SK-N-SH (cell line): ENCODE results near the gene THEM5. TPM values are rescaled to one million over a fixed set of nuclear protein-coding genes. Genes with fewer than 3 reads are reported as not detected.
A peak's percentile ranks its signal among the peaks of the same experiment; 100 is the strongest.

Experiments
- CTCF ChIA-PET: fragments of 300-600, 350-600 bp; formaldehyde crosslinking; extraction: SDS; loops from one replicate; lab custom pipeline; 2021; lab: Yijun Ruan, JAX
- POLR2A ChIA-PET: fragments of 350-600 bp; sonication (Branson Sonifier 250); formaldehyde crosslinking; extraction: SDS; loops from one replicate; lab custom pipeline; 2020; ENCODE audit warnings: antibody characterized with exemption, inconsistent platforms; lab: Yijun Ruan, JAX
- DNase-seq: peaks from one replicate; pipeline ENCODE4 v3.0.0; 2012
- H2AFZ ChIP-seq: fragments of 200-600 bp; sonication (generic); 2 replicates; pipeline ENCODE4 v1.8.1; 2016; ENCODE audit warnings: antibody characterized with exemption, mild to moderate bottlenecking, low read depth
- H3F3A ChIP-seq: fragments of 200-600 bp; sonication (generic); replicated peaks from 2 replicates; pipeline ENCODE3; 2016; ENCODE audit warnings: antibody characterized with exemption, mild to moderate bottlenecking; ENCODE audit not compliant: insufficient read depth
- H3K27ac ChIP-seq, 2 experiments: fragments of 200-500 bp in 1 of 2; fragments of 200-600 bp in 1 of 2; sonication (Bioruptor generic) in 1 of 2; sonication (generic), shearing (Covaris generic) in 1 of 2; 2 replicates each; pipeline versions ENCODE4 v1.5.1 to v1.6.1; 2014 to 2016; ENCODE audit warnings: low read depth in 2 of 2, inconsistent platforms in 1 of 2, low read length in 1 of 2, mild to moderate bottlenecking in 1 of 2, mixed read lengths in 1 of 2
- H3K27me3 ChIP-seq: fragments of 200-600 bp; sonication (generic), shearing (Covaris generic); 2 replicates; pipeline ENCODE4 v1.6.1; 2016; ENCODE audit warnings: mixed run types; ENCODE audit not compliant: insufficient read depth
- H3K36me3 ChIP-seq, 2 experiments: fragments of 200-500 bp in 1 of 2; fragments of 200-600 bp in 1 of 2; sonication (Bioruptor generic) in 1 of 2; sonication (generic) in 1 of 2; replicated peaks in 1 of 2; 2 replicates each; pipeline versions ENCODE3 to v1.5.1; 2014 to 2016; ENCODE audit warnings: low read length in 1 of 2, mild to moderate bottlenecking in 1 of 2; ENCODE audit not compliant: insufficient read depth in 2 of 2, control insufficient read depth in 1 of 2
- H3K4me1 ChIP-seq, 2 experiments: fragments of 200-500 bp in 1 of 2; fragments of 200-600 bp in 1 of 2; sonication (Bioruptor generic) in 1 of 2; sonication (generic), shearing (Covaris generic) in 1 of 2; 2 replicates each; pipeline versions ENCODE4 v1.5.1 to v1.6.1; 2014 to 2016; ENCODE audit warnings: low read depth in 1 of 2, low read length in 1 of 2, mixed run types in 1 of 2; ENCODE audit not compliant: insufficient read depth in 2 of 2, control insufficient read depth in 1 of 2
- H3K4me2 ChIP-seq: fragments of 200-600 bp; sonication (generic), shearing (Covaris generic); 2 replicates; pipeline ENCODE4 v1.6.1; 2017; ENCODE audit warnings: mixed run types
- H3K4me3 ChIP-seq, 2 experiments: fragments of 200-500 bp in 1 of 2; fragments of 200-600 bp in 1 of 2; sonication (Bioruptor generic) in 1 of 2; sonication (generic), shearing (Covaris generic) in 1 of 2; 2 replicates each; pipeline versions ENCODE4 v1.5.1 to v1.8.1; 2014 to 2016; ENCODE audit warnings: low read depth in 2 of 2, inconsistent platforms in 1 of 2, low read length in 1 of 2, mild to moderate bottlenecking in 1 of 2, mixed read lengths in 1 of 2, moderate library complexity in 1 of 2
- H3K79me2 ChIP-seq: fragments of 200-600 bp; sonication (generic); 2 replicates; pipeline ENCODE4 v1.8.1; 2017; ENCODE audit warnings: mild to moderate bottlenecking; ENCODE audit not compliant: insufficient read depth
- H3K9ac ChIP-seq: fragments of 200-600 bp; sonication (generic); 2 replicates; pipeline ENCODE4 v1.6.1; 2017; ENCODE audit warnings: mixed run types
- H3K9me2 ChIP-seq: fragments of 200-600 bp; sonication (generic); 2 replicates; pipeline ENCODE4 v1.6.1; 2017; ENCODE audit warnings: mixed run types
- H3K9me3 ChIP-seq: fragments of 200-600 bp; sonication (generic); 2 replicates; pipeline ENCODE4 v1.6.1; 2017; ENCODE audit warnings: mixed run types, mild to moderate bottlenecking, moderate library complexity
- H4K20me1 ChIP-seq: fragments of 200-600 bp; sonication (generic); 2 replicates; pipeline ENCODE4 v1.6.1; 2017; ENCODE audit warnings: mild to moderate bottlenecking, mixed run types; ENCODE audit not compliant: insufficient read depth
- EP300 ChIP-seq, 2 experiments: IDR thresholded peaks; 2 replicates each; pipeline versions ENCODE4 v1.4.0 to v1.6.1; 2012; ENCODE audit warnings: borderline replicate concordance in 1 of 2, low read depth in 1 of 2, low read length in 1 of 2
- EZH2phosphoT487 ChIP-seq: fragments of 200-600 bp; sonication (generic); IDR thresholded peaks from 2 replicates; pipeline ENCODE4 v1.6.1; 2017; ENCODE audit warnings: low read depth, mixed run types, mild to moderate bottlenecking, antibody characterized with exemption, moderate library complexity, borderline replicate concordance
- FOSL2 ChIP-seq: IDR thresholded peaks from 2 replicates; pipeline ENCODE4 v1.4.0; 2012; ENCODE audit warnings: low read depth, mild to moderate bottlenecking, moderate library complexity, borderline replicate concordance
- FOXJ3 ChIP-seq: sonication (generic); formaldehyde crosslinking; IDR thresholded peaks from 2 replicates; pipeline ENCODE4 v1.5.1; 2020; ENCODE audit warnings: mild to moderate bottlenecking, missing genetic modification reagents
- GABPA ChIP-seq: IDR thresholded peaks from 2 replicates; pipeline ENCODE4 v1.4.0; 2012; ENCODE audit warnings: low read depth, mild to moderate bottlenecking
- GATA2 ChIP-seq: sonication (generic); formaldehyde crosslinking; IDR thresholded peaks from 2 replicates; pipeline ENCODE4 v1.5.0; 2020; ENCODE audit warnings: mild to moderate bottlenecking, missing genetic modification reagents
- MEF2A ChIP-seq: IDR thresholded peaks from 2 replicates; pipeline ENCODE4 v1.4.0; 2012; ENCODE audit warnings: low read depth, borderline replicate concordance
- NRF1 ChIP-seq: IDR thresholded peaks from 2 replicates; pipeline ENCODE4 v1.6.1; 2012; ENCODE audit warnings: low read depth, mild to moderate bottlenecking, low read length
- POLR2AphosphoS5 ChIP-seq: IDR thresholded peaks from 2 replicates; pipeline ENCODE4 v1.6.1; 2012; ENCODE audit warnings: low read depth, low read length
- RAD21 ChIP-seq: IDR thresholded peaks from 2 replicates; pipeline ENCODE4 v1.6.1; 2012; ENCODE audit warnings: mild to moderate bottlenecking, low read length
- RCOR1 ChIP-seq: fragments of 150-350 bp; IDR thresholded peaks from 2 replicates; pipeline ENCODE4 v1.6.1; 2017; ENCODE audit warnings: antibody characterized with exemption, low read length
- RXRA ChIP-seq: IDR thresholded peaks from 2 replicates; pipeline ENCODE4 v1.4.0; 2012; ENCODE audit warnings: low read depth, mild to moderate bottlenecking, borderline replicate concordance
- WGBS: methylation state at CpG from one replicate; pipeline ENCODE4 v1.1.6; 2017; ENCODE audit warnings: low lambda C conversion rate; 5-methylcytosine and 5-hydroxymethylcytosine counted together
- polyA plus RNA-seq, 3 experiments: library from polyadenylated mRNA; depleted of rRNA; stranded (reverse); fragments of >200 nt; gene quantifications; 2 replicates each; pipeline ENCODE4 v1.2.3, GENCODE V29; 2012
- TF ChIP-seq, protein P1 (sequence below): IDR thresholded peaks from 2 replicates; pipeline ENCODE4 v1.6.1; 2012; ENCODE audit warnings: mild to moderate bottlenecking, low read depth, low read length, moderate library complexity
- TF ChIP-seq, protein P2 (sequence below): IDR thresholded peaks from 2 replicates; pipeline ENCODE4 v1.4.0; 2012; ENCODE audit warnings: low read depth
- TF ChIP-seq, protein P3 (sequence below): IDR thresholded peaks from 2 replicates; pipeline ENCODE4 v1.4.0; 2012; ENCODE audit warnings: low read depth, borderline replicate concordance
- TF ChIP-seq, protein P4 (sequence below): IDR thresholded peaks from 2 replicates; pipeline ENCODE4; 2012
- TF ChIP-seq, protein P5 (sequence below): fragments of 150-350 bp; IDR thresholded peaks from 2 replicates; pipeline ENCODE4 v1.6.1; 2016; ENCODE audit warnings: mild to moderate bottlenecking, low read depth, low read length

The THEM5 gene
- polyA plus RNA-seq, 1 of the 3 experiments (the other 2 are of a cell fraction), result not detected

DNA sequence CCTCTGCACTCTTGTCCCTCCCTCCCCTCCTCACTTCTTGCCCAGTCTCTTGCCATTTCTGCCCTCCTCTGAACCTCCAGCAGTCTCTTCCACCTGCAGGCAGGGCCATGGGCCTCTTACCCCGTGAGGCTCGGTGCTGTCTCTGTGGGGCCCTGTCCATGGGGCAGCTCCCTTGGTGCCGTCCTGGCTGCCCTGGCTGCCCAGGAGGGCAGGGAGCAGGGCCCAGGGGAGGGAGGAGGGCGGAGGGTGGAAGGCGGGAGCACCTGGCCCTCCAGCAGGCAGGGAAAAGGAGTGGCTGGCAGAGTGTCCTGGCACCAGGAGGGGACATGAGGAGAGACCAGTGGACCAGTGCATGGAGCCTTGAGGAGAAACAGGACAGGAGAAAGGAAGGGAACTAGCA lies 21.9 kb downstream of the THEM5 start, which contains the start of gene RORC:
RORC (minus strand) TSS at position 198 of the 400 bp plus-strand sequence; CDS start at position 160, 38 bp downstream.
- H3K36me3 ChIP-seq, result no peaks in the 10 kb centered on the region
- H3K9me3 ChIP-seq, result no peaks in the 10 kb centered on the region
- no peaks in the 10 kb centered on the region for H3K79me2 ChIP-seq
- no peaks in the 10 kb centered on the region for H3K27me3 ChIP-seq
- 73% methylated on average over 5 of the region's 5 CpGs for WGBS
- H3K9ac ChIP-seq, result no peak within 1 kb of the TSS
- no peak within 1 kb of the TSS for H3K4me3 ChIP-seq
- no peaks in the 10 kb centered on the region for H3F3A ChIP-seq
- no peak for DNase-seq
- peak within 1 kb of the TSS in 1 of 2 experiments; percentile 45; a peak in 1 of 4 replicates for H3K27ac ChIP-seq
- H4K20me1 ChIP-seq, result no peaks in the 10 kb centered on the region
- no peak within 1 kb of the TSS for H3K4me2 ChIP-seq
- TF ChIP-seq, protein P1, sequence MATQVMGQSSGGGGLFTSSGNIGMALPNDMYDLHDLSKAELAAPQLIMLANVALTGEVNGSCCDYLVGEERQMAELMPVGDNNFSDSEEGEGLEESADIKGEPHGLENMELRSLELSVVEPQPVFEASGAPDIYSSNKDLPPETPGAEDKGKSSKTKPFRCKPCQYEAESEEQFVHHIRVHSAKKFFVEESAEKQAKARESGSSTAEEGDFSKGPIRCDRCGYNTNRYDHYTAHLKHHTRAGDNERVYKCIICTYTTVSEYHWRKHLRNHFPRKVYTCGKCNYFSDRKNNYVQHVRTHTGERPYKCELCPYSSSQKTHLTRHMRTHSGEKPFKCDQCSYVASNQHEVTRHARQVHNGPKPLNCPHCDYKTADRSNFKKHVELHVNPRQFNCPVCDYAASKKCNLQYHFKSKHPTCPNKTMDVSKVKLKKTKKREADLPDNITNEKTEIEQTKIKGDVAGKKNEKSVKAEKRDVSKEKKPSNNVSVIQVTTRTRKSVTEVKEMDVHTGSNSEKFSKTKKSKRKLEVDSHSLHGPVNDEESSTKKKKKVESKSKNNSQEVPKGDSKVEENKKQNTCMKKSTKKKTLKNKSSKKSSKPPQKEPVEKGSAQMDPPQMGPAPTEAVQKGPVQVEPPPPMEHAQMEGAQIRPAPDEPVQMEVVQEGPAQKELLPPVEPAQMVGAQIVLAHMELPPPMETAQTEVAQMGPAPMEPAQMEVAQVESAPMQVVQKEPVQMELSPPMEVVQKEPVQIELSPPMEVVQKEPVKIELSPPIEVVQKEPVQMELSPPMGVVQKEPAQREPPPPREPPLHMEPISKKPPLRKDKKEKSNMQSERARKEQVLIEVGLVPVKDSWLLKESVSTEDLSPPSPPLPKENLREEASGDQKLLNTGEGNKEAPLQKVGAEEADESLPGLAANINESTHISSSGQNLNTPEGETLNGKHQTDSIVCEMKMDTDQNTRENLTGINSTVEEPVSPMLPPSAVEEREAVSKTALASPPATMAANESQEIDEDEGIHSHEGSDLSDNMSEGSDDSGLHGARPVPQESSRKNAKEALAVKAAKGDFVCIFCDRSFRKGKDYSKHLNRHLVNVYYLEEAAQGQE, result no peak
- no peak for TF ChIP-seq FOSL2
- TF ChIP-seq, protein P2, sequence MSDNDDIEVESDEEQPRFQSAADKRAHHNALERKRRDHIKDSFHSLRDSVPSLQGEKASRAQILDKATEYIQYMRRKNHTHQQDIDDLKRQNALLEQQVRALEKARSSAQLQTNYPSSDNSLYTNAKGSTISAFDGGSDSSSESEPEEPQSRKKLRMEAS, result no peak
- TF ChIP-seq EZH2phosphoT487, result no peak
- no peak for TF ChIP-seq FOXJ3 (CRISPR knock-in tag)
- TF ChIP-seq, protein P3, sequence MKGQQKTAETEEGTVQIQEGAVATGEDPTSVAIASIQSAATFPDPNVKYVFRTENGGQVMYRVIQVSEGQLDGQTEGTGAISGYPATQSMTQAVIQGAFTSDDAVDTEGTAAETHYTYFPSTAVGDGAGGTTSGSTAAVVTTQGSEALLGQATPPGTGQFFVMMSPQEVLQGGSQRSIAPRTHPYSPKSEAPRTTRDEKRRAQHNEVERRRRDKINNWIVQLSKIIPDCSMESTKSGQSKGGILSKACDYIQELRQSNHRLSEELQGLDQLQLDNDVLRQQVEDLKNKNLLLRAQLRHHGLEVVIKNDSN, result no peak
- no peak for TF ChIP-seq POLR2AphosphoS5
- no peak within 1 kb of the TSS for H2AFZ ChIP-seq
- ChIA-PET POLR2A (interaction anchor here (1.8 kb wide), 1 partner anchor 9 kb away, joined by 6 read pairs; no protein-coding TSS in a partner anchor), CTCF (no interaction called here)
- H3K4me1 ChIP-seq, result peaks cover 0 to 39% of the 10 kb centered on the region in 2 experiments; a peak in 1 of 4 replicates
- H3K9me2 ChIP-seq, result no peaks in the 10 kb centered on the region

DNA sequence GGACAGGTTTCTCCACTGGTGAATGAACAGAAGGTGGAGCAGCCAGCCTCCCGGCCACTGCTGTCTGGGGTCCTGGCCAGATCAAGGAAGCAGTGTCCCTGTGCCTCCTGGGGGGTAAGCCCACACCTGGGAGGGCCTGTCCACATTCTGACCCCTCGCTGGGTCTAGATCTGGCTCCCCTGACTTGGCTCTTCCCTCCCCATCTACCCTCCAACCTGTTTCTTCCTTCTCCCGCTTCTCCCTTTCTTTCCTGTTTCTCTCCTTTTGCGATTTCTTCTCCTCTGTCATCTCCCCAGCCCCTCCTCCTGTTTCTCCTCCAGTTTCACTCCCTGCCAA lies 22.3 kb downstream of the THEM5 start:
- no peak overlapping the region for H3K4me3 ChIP-seq
- H3K4me1 ChIP-seq, result peaks cover 0 to 39% of the 10 kb centered on the region in 2 experiments; a peak in 1 of 4 replicates
- no peak for TF ChIP-seq GABPA
- TF ChIP-seq, protein P4, sequence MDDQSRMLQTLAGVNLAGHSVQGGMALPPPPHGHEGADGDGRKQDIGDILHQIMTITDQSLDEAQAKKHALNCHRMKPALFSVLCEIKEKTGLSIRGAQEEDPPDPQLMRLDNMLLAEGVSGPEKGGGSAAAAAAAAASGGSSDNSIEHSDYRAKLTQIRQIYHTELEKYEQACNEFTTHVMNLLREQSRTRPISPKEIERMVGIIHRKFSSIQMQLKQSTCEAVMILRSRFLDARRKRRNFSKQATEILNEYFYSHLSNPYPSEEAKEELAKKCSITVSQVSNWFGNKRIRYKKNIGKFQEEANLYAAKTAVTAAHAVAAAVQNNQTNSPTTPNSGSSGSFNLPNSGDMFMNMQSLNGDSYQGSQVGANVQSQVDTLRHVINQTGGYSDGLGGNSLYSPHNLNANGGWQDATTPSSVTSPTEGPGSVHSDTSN, result no peak
- no peak for TF ChIP-seq RAD21
- TF ChIP-seq EP300 (IDR thresholded peaks at IDR 0.05; ENCODE audit: borderline replicate concordance in 1 of 2, low read depth in 1 of 2, low read length in 1 of 2), result no peak
- TF ChIP-seq GATA2, result no peak
- TF ChIP-seq EZH2phosphoT487, result no peak
- TF ChIP-seq, protein P5, sequence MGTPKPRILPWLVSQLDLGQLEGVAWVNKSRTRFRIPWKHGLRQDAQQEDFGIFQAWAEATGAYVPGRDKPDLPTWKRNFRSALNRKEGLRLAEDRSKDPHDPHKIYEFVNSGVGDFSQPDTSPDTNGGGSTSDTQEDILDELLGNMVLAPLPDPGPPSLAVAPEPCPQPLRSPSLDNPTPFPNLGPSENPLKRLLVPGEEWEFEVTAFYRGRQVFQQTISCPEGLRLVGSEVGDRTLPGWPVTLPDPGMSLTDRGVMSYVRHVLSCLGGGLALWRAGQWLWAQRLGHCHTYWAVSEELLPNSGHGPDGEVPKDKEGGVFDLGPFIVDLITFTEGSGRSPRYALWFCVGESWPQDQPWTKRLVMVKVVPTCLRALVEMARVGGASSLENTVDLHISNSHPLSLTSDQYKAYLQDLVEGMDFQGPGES, result no peak
- no peak for TF ChIP-seq MEF2A
- TF ChIP-seq RCOR1, result no peak
- no peak for TF ChIP-seq FOSL2
- TF ChIP-seq RXRA, result no peak
- no peak for TF ChIP-seq NRF1
- TF ChIP-seq, all 33 proteins: peak for 0
- Histone ChIP-seq H3K4me2 (no peak overlapping the region), H3K27ac (no peak overlapping the region), H3K9ac (no peak overlapping the region), H3F3A (no peaks in the 10 kb centered on the region), H4K20me1 (no peaks in the 10 kb centered on the region), H3K79me2 (no peaks in the 10 kb centered on the region), H3K36me3 (no peaks in the 10 kb centered on the region), H3K9me3 (no peaks in the 10 kb centered on the region), H3K9me2 (no peaks in the 10 kb centered on the region), H3K27me3 (no peaks in the 10 kb centered on the region), H2AFZ (no peak overlapping the region)
- POLR2A ChIA-PET, result no interaction called here
- DNase-seq, result no peak
- CTCF ChIA-PET, result interaction anchor here (1.0 to 1.2 kb wide), 2 partner anchors 97 to 116 kb away, joined by 3 to 4 read pairs; no protein-coding TSS in a partner anchor
- 85% methylated on average over 3 of the region's 4 CpGs for WGBS
